Measurements from ENCODE around the gene IMPA2. TPM values are rescaled to one million over a fixed set of nuclear protein-coding genes. Genes with fewer than 3 reads are reported as not detected.

IMPA2 gene
- total and polyA plus RNA-seq, 4 donors: 43.4 to 65.4 (median 61.5) TPM

DNA sequence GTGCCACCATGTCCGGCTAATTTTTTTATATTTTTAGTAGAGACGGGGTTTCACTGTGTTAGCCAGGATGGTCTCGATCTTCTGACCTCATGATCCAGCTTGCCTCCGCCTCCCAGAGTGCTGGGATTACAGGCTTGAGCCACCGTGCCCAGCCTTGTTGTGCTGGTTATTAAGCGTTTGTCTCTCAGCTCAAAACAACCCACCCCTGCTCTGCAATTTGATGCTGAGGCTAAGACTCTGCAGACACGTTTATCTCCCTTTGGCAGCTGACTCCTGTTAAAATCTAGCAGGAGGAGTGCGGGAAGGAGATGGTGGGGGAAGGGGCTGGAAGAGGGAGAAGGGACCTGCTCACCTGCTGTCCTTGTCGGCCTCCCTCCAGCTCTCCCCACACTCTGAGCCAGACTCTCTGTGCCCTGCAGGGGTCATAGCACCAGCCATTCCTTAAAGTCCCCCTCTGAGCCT, 29.9 kb upstream of the IMPA2 start:
- no peak for DNase-seq
- Histone ChIP-seq H3K9me3 (ENCODE audit: control insufficient read depth in 4 of 4, insufficient read depth in 3 of 4, low read length in 3 of 4) (no peaks in the 10 kb centered on the region), H3K27ac (ENCODE audit: low read depth in 1 of 2, low read length in 1 of 2) (no peak overlapping the region), H3K4me1 (ENCODE audit: control insufficient read depth in 5 of 5, insufficient read depth in 5 of 5, low read length in 5 of 5) (peaks cover 0 to 12% (median 7%) of the 10 kb centered on the region in 5 donors), H3K4me3 (no peak overlapping the region), H3K9ac (ENCODE audit: insufficient read depth in 1 of 2, low read length in 2 of 2) (no peak overlapping the region), H3K36me3 (ENCODE audit: control insufficient read depth in 4 of 4, insufficient read depth in 4 of 4, low read length in 4 of 4) (no peaks in the 10 kb centered on the region), H3K27me3 (ENCODE audit: control insufficient read depth in 3 of 3, insufficient read depth in 3 of 3, low read length in 2 of 3) (no peaks in the 10 kb centered on the region)
- no peak for ATAC-seq (ENCODE audit: insufficient read depth, low FRiP score)
- 82 to 87% methylated on average over 9 of the region's 9 CpGs for WGBS, 2 donors
- TF ChIP-seq, protein P1, sequence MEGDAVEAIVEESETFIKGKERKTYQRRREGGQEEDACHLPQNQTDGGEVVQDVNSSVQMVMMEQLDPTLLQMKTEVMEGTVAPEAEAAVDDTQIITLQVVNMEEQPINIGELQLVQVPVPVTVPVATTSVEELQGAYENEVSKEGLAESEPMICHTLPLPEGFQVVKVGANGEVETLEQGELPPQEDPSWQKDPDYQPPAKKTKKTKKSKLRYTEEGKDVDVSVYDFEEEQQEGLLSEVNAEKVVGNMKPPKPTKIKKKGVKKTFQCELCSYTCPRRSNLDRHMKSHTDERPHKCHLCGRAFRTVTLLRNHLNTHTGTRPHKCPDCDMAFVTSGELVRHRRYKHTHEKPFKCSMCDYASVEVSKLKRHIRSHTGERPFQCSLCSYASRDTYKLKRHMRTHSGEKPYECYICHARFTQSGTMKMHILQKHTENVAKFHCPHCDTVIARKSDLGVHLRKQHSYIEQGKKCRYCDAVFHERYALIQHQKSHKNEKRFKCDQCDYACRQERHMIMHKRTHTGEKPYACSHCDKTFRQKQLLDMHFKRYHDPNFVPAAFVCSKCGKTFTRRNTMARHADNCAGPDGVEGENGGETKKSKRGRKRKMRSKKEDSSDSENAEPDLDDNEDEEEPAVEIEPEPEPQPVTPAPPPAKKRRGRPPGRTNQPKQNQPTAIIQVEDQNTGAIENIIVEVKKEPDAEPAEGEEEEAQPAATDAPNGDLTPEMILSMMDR (IDR thresholded peaks at IDR 0.05; ENCODE audit: control extremely low read depth, extremely low read depth): no peak

DNA sequence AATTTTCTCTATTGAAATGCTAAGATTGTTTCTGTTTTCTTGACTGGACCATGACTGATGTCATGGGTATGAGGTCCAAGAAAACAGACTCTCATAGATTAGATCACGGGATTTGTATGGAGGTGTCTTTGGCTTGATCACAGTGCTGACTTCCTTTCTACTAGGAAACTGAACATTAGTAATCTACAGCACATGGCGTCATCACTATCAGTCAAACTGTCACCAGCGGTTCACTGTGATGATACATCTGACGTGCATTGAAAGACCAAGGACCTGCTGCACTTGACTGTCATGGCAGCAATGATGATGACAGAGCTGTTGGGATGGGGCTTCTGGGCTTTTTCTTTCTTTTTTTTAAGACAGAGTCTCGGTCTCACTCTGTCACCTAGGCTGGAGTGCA, 28.2 kb upstream of the IMPA2 start:
- H3K4me1 ChIP-seq (ENCODE audit: control insufficient read depth in 5 of 5, insufficient read depth in 5 of 5, low read length in 5 of 5): peaks cover 0 to 7% (median 1%) of the 10 kb centered on the region in 5 donors
- H3K9me3 ChIP-seq (ENCODE audit: control insufficient read depth in 4 of 4, insufficient read depth in 3 of 4, low read length in 3 of 4): peaks cover 0 to 4% (median 3%) of the 10 kb centered on the region in 4 donors
- no peak overlapping the region for H3K27ac ChIP-seq (ENCODE audit: low read depth in 1 of 2, low read length in 1 of 2)
- no peak overlapping the region for H3K9ac ChIP-seq (ENCODE audit: insufficient read depth in 1 of 2, low read length in 2 of 2)
- H3K4me3 ChIP-seq: no peak overlapping the region
- no peaks in the 10 kb centered on the region for H3K27me3 ChIP-seq (ENCODE audit: control insufficient read depth in 3 of 3, insufficient read depth in 3 of 3, low read length in 2 of 3)
- DNase-seq: no peak
- no peak for ATAC-seq (ENCODE audit: insufficient read depth, low FRiP score)
- 72 to 77% methylated on average over 5 of the region's 5 CpGs for WGBS, 2 donors
- no peaks in the 10 kb centered on the region for H3K36me3 ChIP-seq (ENCODE audit: control insufficient read depth in 4 of 4, insufficient read depth in 4 of 4, low read length in 4 of 4)
- TF ChIP-seq, protein P1 (IDR thresholded peaks at IDR 0.05; ENCODE audit: control extremely low read depth, extremely low read depth): no peak

DNA sequence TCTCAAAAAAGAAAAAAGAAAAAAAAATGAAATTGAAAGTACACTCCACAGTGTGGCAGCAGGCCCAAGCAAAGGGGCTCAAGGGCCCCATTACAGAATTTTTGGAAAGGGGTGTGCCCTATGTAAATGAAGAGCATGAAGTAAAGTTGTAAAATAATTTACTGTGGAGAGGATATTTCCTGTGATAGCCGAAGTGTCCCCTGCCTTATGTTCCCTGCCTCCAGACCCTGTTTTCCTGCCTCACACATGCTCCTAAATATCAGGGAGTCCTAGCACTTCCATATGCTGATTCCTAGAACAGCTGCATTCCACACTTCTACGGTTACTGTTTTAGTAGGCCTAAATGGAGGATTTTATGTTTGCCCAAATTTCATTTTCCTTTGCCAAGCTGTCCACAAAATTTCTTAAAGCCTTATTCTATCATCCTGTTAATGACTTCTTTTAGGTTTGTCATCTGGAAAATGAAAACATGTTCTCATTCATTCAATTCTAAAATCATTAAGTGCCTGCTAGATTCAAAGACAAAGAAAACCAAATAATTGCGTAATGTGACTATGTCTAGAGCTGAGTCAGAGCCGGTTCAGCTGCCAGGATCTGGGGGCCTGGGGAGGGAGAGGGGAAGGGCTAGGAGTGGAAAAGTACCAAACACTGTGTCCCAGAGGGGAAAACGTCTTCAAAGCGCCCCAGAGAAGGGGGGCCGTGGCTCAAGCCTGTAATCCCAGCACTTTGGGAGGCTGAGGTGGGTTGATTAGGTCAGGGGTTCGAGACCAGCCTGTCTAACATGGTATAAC, 25.9 kb upstream of the IMPA2 start:
- TF ChIP-seq, protein P1 (IDR thresholded peaks at IDR 0.05; ENCODE audit: control extremely low read depth, extremely low read depth): no peak
- Histone ChIP-seq H3K9me3 (ENCODE audit: control insufficient read depth in 4 of 4, insufficient read depth in 3 of 4, low read length in 3 of 4) (peaks cover 0 to 4% (median 3%) of the 10 kb centered on the region in 4 donors), H3K4me1 (ENCODE audit: control insufficient read depth in 5 of 5, insufficient read depth in 5 of 5, low read length in 5 of 5) (peaks cover 0 to 3% (median 0%) of the 10 kb centered on the region in 5 donors), H3K27me3 (ENCODE audit: control insufficient read depth in 3 of 3, insufficient read depth in 3 of 3, low read length in 2 of 3) (no peaks in the 10 kb centered on the region), H3K36me3 (ENCODE audit: control insufficient read depth in 4 of 4, insufficient read depth in 4 of 4, low read length in 4 of 4) (no peaks in the 10 kb centered on the region), H3K9ac (ENCODE audit: insufficient read depth in 1 of 2, low read length in 2 of 2) (peak overlapping the region in 1 of 2 donors; percentile 38), H3K27ac (ENCODE audit: low read depth in 1 of 2, low read length in 1 of 2) (peak overlapping the region in 1 of 2 donors; percentile 79), H3K4me3 (no peak overlapping the region)
- ATAC-seq (ENCODE audit: insufficient read depth, low FRiP score) (peak; percentile 68), DNase-seq (peak; percentile 79 to 90 (median 87))
- WGBS, 2 donors: 34 to 38% methylated on average over 8 of the region's 8 CpGs
